OCI-LY7 (cell line): ENCODE results near the gene VWA7. TPM values are rescaled to one million over a fixed set of nuclear protein-coding genes. Genes with fewer than 3 reads are reported as not detected.

Source experiments
- BruUV-seq: library from RNA; stranded (reverse); fragments of 400-500 nt; replicated peaks from 2 replicates; lab custom pipeline; 2021; lab: Mats Ljungman, UMichigan
- CTCF ChIA-PET: fragments of 300-600 bp; sonication (Branson Sonifier 250); formaldehyde crosslinking; loops from one replicate; lab custom pipeline; 2022; ENCODE audit warnings: antibody characterized with exemption; ENCODE audit not compliant: unreplicated experiment; lab: Charles Lee
- POLR2A ChIA-PET: fragments of 300-600 bp; sonication (Branson Sonifier 250); formaldehyde crosslinking; loops from one replicate; lab custom pipeline; 2022; ENCODE audit warnings: antibody characterized with exemption; lab: Charles Lee
- DNase-seq: peaks from one replicate; pipeline ENCODE4 v3.0.0-alpha.2; 2015; ENCODE audit warnings: low spot score
- H2AFZ ChIP-seq: fragments of 200-600 bp; sonication (generic), shearing (Covaris generic); 2 replicates; pipeline ENCODE4 v1.6.1; 2014; ENCODE audit warnings: mild to moderate bottlenecking, antibody characterized with exemption, low read length, moderate library complexity
- H3K27ac ChIP-seq: fragments of 200-600 bp; sonication (generic); 2 replicates; pipeline ENCODE4 v1.5.1; 2014; ENCODE audit warnings: mixed run types, low read depth, mild to moderate bottlenecking, moderate library complexity, low read length, inconsistent platforms; ENCODE audit not compliant: poor library complexity, severe bottlenecking
- H3K36me3 ChIP-seq: fragments of 200-600 bp; sonication (generic); 2 replicates; pipeline ENCODE4 v1.6.1; 2014; ENCODE audit warnings: mild to moderate bottlenecking, antibody characterized with exemption, low read length, moderate library complexity, mixed read lengths; ENCODE audit not compliant: insufficient read depth
- H3K4me1 ChIP-seq: fragments of 200-600 bp; sonication (generic); 2 replicates; pipeline ENCODE4 v1.5.1; 2014; ENCODE audit warnings: mild to moderate bottlenecking, low read length; ENCODE audit not compliant: insufficient read depth, poor library complexity, severe bottlenecking
- H3K4me2 ChIP-seq: fragments of 200-600 bp; sonication (generic); 2 replicates; pipeline ENCODE4 v1.6.1; 2014; ENCODE audit warnings: mild to moderate bottlenecking, low read length
- H3K4me3 ChIP-seq: fragments of 200-600 bp; sonication (generic); 2 replicates; pipeline ENCODE4 v1.5.1; 2014; ENCODE audit warnings: mild to moderate bottlenecking, low read depth, low read length; ENCODE audit not compliant: poor library complexity, severe bottlenecking
- H3K79me2 ChIP-seq: fragments of 200-600 bp; sonication (generic); 2 replicates; pipeline ENCODE4 v1.6.1; 2016; ENCODE audit warnings: low read depth, mild to moderate bottlenecking, low read length, moderate library complexity, mixed read lengths; ENCODE audit not compliant: insufficient read depth
- H3K9me2 ChIP-seq: fragments of 200-600 bp; sonication (generic); 2 replicates; pipeline ENCODE4 v1.6.1; 2016; ENCODE audit warnings: mild to moderate bottlenecking, low read length, mixed read lengths; ENCODE audit not compliant: insufficient read depth
- H3K9me3 ChIP-seq: fragments of 200-600 bp; sonication (generic); 2 replicates; pipeline ENCODE4 v1.6.1; 2014; ENCODE audit warnings: mild to moderate bottlenecking, mixed run types, low read length, mixed read lengths
- H4K20me1 ChIP-seq: fragments of 200-600 bp; sonication (generic); 2 replicates; pipeline ENCODE4 v1.6.1; 2014; ENCODE audit warnings: mild to moderate bottlenecking, antibody characterized with exemption, low read length, moderate library complexity, mixed read lengths; ENCODE audit not compliant: insufficient read depth
- CTCF ChIP-seq: fragments of 200-600 bp; sonication (generic); conservative IDR thresholded peaks from 2 replicates; pipeline ENCODE4 v1.5.1; 2014; ENCODE audit warnings: mild to moderate bottlenecking, antibody characterized with exemption, low read length, moderate library complexity, mixed read lengths
- EZH2phosphoT487 ChIP-seq: fragments of 200-600 bp; sonication (generic); IDR thresholded peaks from 2 replicates; pipeline ENCODE4 v1.6.1; 2018; ENCODE audit warnings: low read depth, borderline replicate concordance, mild to moderate bottlenecking, mixed run types, antibody characterized with exemption, low read length, moderate library complexity, mixed read lengths
- intact Hi-C: fragments of 100-400 bp; cut with micrococcal nuclease; formaldehyde crosslinking; loops from one replicate; pipeline ENCODE4 v1.10.0; 2022; ENCODE audit not compliant: unreplicated experiment
- total RNA-seq, 2 experiments: library from RNA; depleted of rRNA in 1 of 2; stranded (reverse); fragments of >200 nt in 1 of 2; shearing (Covaris generic) in 1 of 2; gene quantifications; 2 replicates each; pipeline ENCODE4 v1.2.3, GENCODE V29; 2014 to 2022

VWA7 gene
- total RNA-seq, 2 experiments from 2014 or later, result 2.2 to 6.5 TPM

- H3K79me2 ChIP-seq, result no peaks in the 10 kb centered on the region
- no peak for DNase-seq
- no peaks in the 10 kb centered on the region for H4K20me1 ChIP-seq
- ChIA-PET POLR2A (interaction anchor here (0.6 kb wide), 1 partner anchor 964 kb away, joined by 4 read pairs; no protein-coding TSS in a partner anchor), CTCF (no interaction called here)
- no peak overlapping the region for H3K4me3 ChIP-seq
- peaks cover 14% of the 10 kb centered on the region; the same call in 1 of the 2 replicates for H3K36me3 ChIP-seq
- H3K9me2 ChIP-seq, result no peaks in the 10 kb centered on the region
- no peaks in the 10 kb centered on the region for H3K9me3 ChIP-seq
- intact Hi-C loops, result no loop called here
- no peak overlapping the region for H3K27ac ChIP-seq
- no peak overlapping the region for H3K4me2 ChIP-seq
- BruUV-seq, result no TSS peak
- peaks cover 8% of the 10 kb centered on the region for H3K4me1 ChIP-seq
- no peak for TF ChIP-seq EZH2phosphoT487
- TF ChIP-seq CTCF, result no peak
- H2AFZ ChIP-seq, result no peak overlapping the region
Measured at GRCh38 chr6:31722173-31722572, 55.0 kb downstream of the VWA7 start.

- no peak within 1 kb of the TSS for H2AFZ ChIP-seq
- ChIA-PET CTCF (no interaction called here), POLR2A (no interaction called here)
- H4K20me1 ChIP-seq, result no peaks in the 10 kb centered on the region
- H3K4me2 ChIP-seq, result no peak within 1 kb of the TSS
- DNase-seq, result no peak
- no peaks in the 10 kb centered on the region for H3K9me3 ChIP-seq
- no peaks in the 10 kb centered on the region for H3K79me2 ChIP-seq
- peaks cover 7% of the 10 kb centered on the region; the same call in 1 of the 2 replicates for H3K36me3 ChIP-seq
- BruUV-seq, result no TSS peak
- TF ChIP-seq EZH2phosphoT487 (no peak), CTCF (no peak)
- intact Hi-C loops, result no loop called here
- H3K4me1 ChIP-seq, result peaks cover under 1% of the 10 kb centered on the region
- no peak within 1 kb of the TSS for H3K27ac ChIP-seq
- no peaks in the 10 kb centered on the region for H3K9me2 ChIP-seq
- H3K4me3 ChIP-seq, result no peak within 1 kb of the TSS
Measured at GRCh38 chr6:31721351-31722020, 55.6 kb downstream of the VWA7 start, which contains the start of gene LY6G6C. Gene LY6G6C, minus strand, starts transcription at chr6:31721746. Its CDS starts 67 bp downstream, at chr6:31721679.

GRCh38 chr6:31720196-31720770 is 56.8 kb downstream of the VWA7 start:
- Histone ChIP-seq H3K27ac (no peak overlapping the region), H2AFZ (no peak overlapping the region), H3K4me3 (no peak overlapping the region), H3K9me2 (no peaks in the 10 kb centered on the region), H3K4me1 (no peaks in the 10 kb centered on the region), H3K4me2 (no peak overlapping the region), H4K20me1 (no peaks in the 10 kb centered on the region), H3K79me2 (no peaks in the 10 kb centered on the region), H3K36me3 (no peaks in the 10 kb centered on the region), H3K9me3 (no peaks in the 10 kb centered on the region)
- no peak for DNase-seq
- BruUV-seq, result no TSS peak
- CTCF ChIA-PET, result no interaction called here
- no peak for TF ChIP-seq EZH2phosphoT487
- no peak for TF ChIP-seq CTCF
- POLR2A ChIA-PET, result interaction anchor here (0.6 kb wide), 1 partner anchor 35 kb away, joined by 3 read pairs; no protein-coding TSS in a partner anchor
- intact Hi-C loops, result no loop called here
